MM.1S (cell line): ENCODE results near the gene HPGDS.
A peak's percentile ranks its signal among the peaks of the same experiment; 100 is the strongest.
"Not testable (repeated sequence)": the region's sequence is repeated elsewhere in the genome, so short reads cannot be mapped to it uniquely, and the experiment has no call there.

Experiments used
- DNase-seq: peaks from one replicate; pipeline ENCODE4 v3.0.0-alpha.2; 2015
- H2AFZ ChIP-seq: fragments of 300-600 bp; sonication (generic); 2 replicates; pipeline ENCODE4 v1.6.0; 2016; ENCODE audit warnings: antibody characterized with exemption, low read length
- H3F3A ChIP-seq: fragments of 300-600 bp; sonication (generic); 2 replicates; pipeline ENCODE4 v1.6.1; 2016; ENCODE audit warnings: mild to moderate bottlenecking, antibody characterized with exemption, low read length, moderate library complexity, mixed read lengths; ENCODE audit not compliant: insufficient read depth
- H3K27ac ChIP-seq: fragments of 300-600 bp; sonication (generic); 2 replicates; pipeline ENCODE4 v1.5.1; 2016; ENCODE audit warnings: mild to moderate bottlenecking, low read length
- H3K27me3 ChIP-seq: fragments of 300-600 bp; sonication (generic); replicated peaks from 2 replicates; pipeline ENCODE4 v1.6.0; 2016; ENCODE audit warnings: low read length; ENCODE audit not compliant: insufficient read depth
- H3K36me3 ChIP-seq: fragments of 300-600 bp; sonication (generic); replicated peaks from 2 replicates; pipeline ENCODE4 v1.6.1; 2016; ENCODE audit warnings: mild to moderate bottlenecking, low read length, mixed read lengths; ENCODE audit not compliant: insufficient read depth
- H3K4me1 ChIP-seq: fragments of 300-600 bp; sonication (generic); 2 replicates; pipeline ENCODE4 v1.6.1; 2016; ENCODE audit warnings: low read length, mixed read lengths
- H3K4me2 ChIP-seq: fragments of 300-600 bp; sonication (generic); 2 replicates; pipeline ENCODE4 v1.6.0; 2016; ENCODE audit warnings: low read depth, low read length
- H3K4me3 ChIP-seq: fragments of 300-600 bp; sonication (generic); 2 replicates; pipeline ENCODE4 v1.5.1; 2016; ENCODE audit warnings: low read length, mixed read lengths
- H3K79me2 ChIP-seq: fragments of 300-600 bp; sonication (generic); 2 replicates; pipeline ENCODE4 v1.6.1; 2016; ENCODE audit warnings: mixed run types, low read length, mixed read lengths
- H3K9ac ChIP-seq: fragments of 300-600 bp; sonication (generic); 2 replicates; pipeline ENCODE4 v1.6.1; 2016; ENCODE audit warnings: low read length, mixed read lengths
- H3K9me2 ChIP-seq: fragments of 300-600 bp; sonication (generic); replicated peaks from 2 replicates; pipeline ENCODE4 v1.6.1; 2016; ENCODE audit warnings: mild to moderate bottlenecking, low read length, mixed read lengths; ENCODE audit not compliant: insufficient read depth
- H3K9me3 ChIP-seq: fragments of 300-600 bp; sonication (generic); replicated peaks from 2 replicates; pipeline ENCODE4 v1.6.1; 2016; ENCODE audit warnings: mild to moderate bottlenecking, low read length, mixed read lengths; ENCODE audit not compliant: insufficient read depth
- H4K20me1 ChIP-seq: fragments of 300-600 bp; sonication (generic); 2 replicates; pipeline ENCODE4 v1.6.1; 2016; ENCODE audit warnings: mild to moderate bottlenecking, low read length, moderate library complexity, mixed read lengths; ENCODE audit not compliant: insufficient read depth
- EZH2 ChIP-seq: fragments of 300-600 bp; sonication (generic); optimal IDR thresholded peaks from 2 replicates; pipeline ENCODE3; 2017; ENCODE audit warnings: low read depth, mild to moderate bottlenecking, antibody characterized with exemption, low read length, mixed read lengths
- EZH2phosphoT487 ChIP-seq: fragments of 300-600 bp; sonication (generic); IDR thresholded peaks from 2 replicates; pipeline ENCODE4 v1.6.1; 2018; ENCODE audit warnings: antibody characterized with exemption, low read length
- TF ChIP-seq, protein P1 (sequence below): fragments of 300-600 bp; sonication (generic); IDR thresholded peaks from 2 replicates; pipeline ENCODE4 v1.5.1; 2016; ENCODE audit warnings: antibody characterized with exemption, low read length, mixed read lengths

HPGDS gene

DNA sequence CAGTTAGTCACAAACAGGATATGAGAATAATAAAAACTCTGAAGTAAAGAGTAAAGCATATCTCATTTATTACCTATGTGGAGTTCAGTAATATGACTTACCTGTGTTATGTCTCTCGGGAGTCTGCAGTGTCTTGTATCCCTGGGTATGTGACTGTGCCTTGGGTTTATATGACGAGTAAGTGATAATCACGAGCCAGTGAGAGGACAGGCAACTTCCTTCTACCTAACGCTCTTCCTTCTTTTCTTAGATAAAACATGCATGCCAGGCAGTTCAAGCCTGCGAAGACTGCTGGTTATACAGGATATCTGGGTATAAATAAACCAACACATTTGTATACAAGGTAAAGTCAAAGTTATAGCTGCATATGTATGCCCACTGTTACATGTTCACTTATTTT is at the start of gene HPGDS:
Gene HPGDS, minus strand, starts transcription at position 143 of the 400 bp plus-strand sequence. CDS start 8,207 bp downstream, outside the sequence.
- H3K4me1 ChIP-seq = no peaks in the 10 kb centered on the region
- TF ChIP-seq EZH2phosphoT487 (no peak), EZH2 (no peak)
- TF ChIP-seq, protein P1, sequence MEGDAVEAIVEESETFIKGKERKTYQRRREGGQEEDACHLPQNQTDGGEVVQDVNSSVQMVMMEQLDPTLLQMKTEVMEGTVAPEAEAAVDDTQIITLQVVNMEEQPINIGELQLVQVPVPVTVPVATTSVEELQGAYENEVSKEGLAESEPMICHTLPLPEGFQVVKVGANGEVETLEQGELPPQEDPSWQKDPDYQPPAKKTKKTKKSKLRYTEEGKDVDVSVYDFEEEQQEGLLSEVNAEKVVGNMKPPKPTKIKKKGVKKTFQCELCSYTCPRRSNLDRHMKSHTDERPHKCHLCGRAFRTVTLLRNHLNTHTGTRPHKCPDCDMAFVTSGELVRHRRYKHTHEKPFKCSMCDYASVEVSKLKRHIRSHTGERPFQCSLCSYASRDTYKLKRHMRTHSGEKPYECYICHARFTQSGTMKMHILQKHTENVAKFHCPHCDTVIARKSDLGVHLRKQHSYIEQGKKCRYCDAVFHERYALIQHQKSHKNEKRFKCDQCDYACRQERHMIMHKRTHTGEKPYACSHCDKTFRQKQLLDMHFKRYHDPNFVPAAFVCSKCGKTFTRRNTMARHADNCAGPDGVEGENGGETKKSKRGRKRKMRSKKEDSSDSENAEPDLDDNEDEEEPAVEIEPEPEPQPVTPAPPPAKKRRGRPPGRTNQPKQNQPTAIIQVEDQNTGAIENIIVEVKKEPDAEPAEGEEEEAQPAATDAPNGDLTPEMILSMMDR = no peak
- H3K9me3 ChIP-seq = no peaks in the 10 kb centered on the region
- no peaks in the 10 kb centered on the region for H3K36me3 ChIP-seq
- H3K27ac ChIP-seq = no peak within 1 kb of the TSS
- no peaks in the 10 kb centered on the region for H3K9me2 ChIP-seq
- H3K4me3 ChIP-seq = no peak within 1 kb of the TSS
- H4K20me1 ChIP-seq = no peaks in the 10 kb centered on the region
- no peak within 1 kb of the TSS for H2AFZ ChIP-seq
- H3F3A ChIP-seq = no peaks in the 10 kb centered on the region
- no peak for DNase-seq
- no peaks in the 10 kb centered on the region for H3K27me3 ChIP-seq
- no peak within 1 kb of the TSS for H3K4me2 ChIP-seq
- H3K79me2 ChIP-seq = no peaks in the 10 kb centered on the region
- H3K9ac ChIP-seq = no peak within 1 kb of the TSS

DNA sequence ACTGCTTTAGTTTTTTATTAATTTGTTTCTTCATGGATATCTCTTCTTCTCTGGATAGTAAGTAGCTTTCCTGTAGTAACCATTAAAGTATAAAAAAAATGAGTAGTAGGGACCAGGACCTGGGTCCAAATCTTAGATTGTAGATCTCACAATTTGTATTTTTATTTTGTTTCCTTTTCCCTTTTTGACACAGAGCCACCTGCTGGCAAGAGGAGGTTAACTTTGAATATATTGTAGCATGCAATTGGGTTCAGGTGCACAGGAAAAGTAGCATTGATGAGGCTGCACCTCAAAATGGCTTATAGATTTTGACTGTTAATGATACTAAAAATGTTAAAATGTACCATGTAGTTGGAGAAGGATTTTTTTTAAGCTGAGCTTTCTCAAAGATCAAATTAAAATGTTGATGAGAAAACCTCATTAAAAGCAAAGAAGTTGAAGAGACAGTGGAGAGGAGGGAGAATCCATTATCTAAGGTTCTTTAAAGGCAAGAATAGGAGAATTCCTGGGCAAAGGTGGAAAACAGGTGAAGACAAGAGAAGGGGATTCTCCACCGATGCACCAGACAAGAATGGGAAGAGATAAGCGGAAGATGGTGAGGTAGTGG is 48.3 kb upstream of the HPGDS start:
- Histone ChIP-seq H3K79me2 (no peaks in the 10 kb centered on the region), H2AFZ (no peak overlapping the region), H3K4me1 (no peaks in the 10 kb centered on the region), H3K9me3 (no peaks in the 10 kb centered on the region), H3K4me3 (no peak overlapping the region), H3K27me3 (no peaks in the 10 kb centered on the region), H3K36me3 (no peaks in the 10 kb centered on the region), H3K27ac (no peak overlapping the region), H3K4me2 (no peak overlapping the region), H3K9me2 (no peaks in the 10 kb centered on the region), H3F3A (no peaks in the 10 kb centered on the region), H3K9ac (no peak overlapping the region), H4K20me1 (no peaks in the 10 kb centered on the region)
- TF ChIP-seq, protein P1 = peak; percentile 51
- no peak for TF ChIP-seq EZH2phosphoT487
- DNase-seq = no peak

DNA sequence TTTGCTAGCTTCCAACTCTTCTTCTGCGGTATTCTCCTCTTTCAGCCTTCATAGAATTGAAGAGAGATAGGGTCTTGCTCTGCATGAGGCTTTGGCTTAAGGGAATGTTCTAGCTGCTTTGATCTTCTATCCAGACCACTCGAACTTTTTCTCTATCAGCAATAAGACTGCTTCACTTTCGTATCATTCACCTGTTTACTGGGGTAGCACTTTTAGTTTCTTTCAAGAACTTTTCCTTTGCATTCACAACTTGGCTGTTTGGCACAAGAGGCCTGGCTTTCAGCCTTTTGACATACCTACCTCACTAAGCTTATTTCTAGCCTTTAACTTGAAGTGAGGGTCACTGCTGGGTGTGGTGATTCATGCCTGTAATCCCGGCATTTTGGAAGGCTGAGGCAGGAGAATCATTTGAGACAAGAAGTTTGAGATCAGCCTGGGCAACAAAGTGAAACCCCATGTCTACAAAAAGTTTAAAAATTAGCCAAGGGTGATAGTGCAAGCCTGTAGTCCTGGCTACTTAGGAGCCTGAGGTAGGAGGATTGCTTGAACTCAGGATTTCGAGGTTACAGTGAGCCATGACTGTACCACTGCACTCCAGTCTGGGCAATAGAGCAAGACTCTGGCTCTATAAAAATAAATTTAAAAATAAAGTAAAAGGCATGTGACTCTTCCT is 47.1 kb upstream of the HPGDS start:
- no peaks in the 10 kb centered on the region for H3F3A ChIP-seq
- no peaks in the 10 kb centered on the region for H4K20me1 ChIP-seq
- DNase-seq = no peak
- H2AFZ ChIP-seq = no peak overlapping the region
- H3K9ac ChIP-seq = no peak overlapping the region
- H3K4me2 ChIP-seq = no peak overlapping the region
- H3K27me3 ChIP-seq = no peaks in the 10 kb centered on the region
- no peaks in the 10 kb centered on the region for H3K36me3 ChIP-seq
- H3K27ac ChIP-seq = no peak overlapping the region
- H3K4me3 ChIP-seq = no peak overlapping the region
- H3K9me3 ChIP-seq = no peaks in the 10 kb centered on the region
- no peaks in the 10 kb centered on the region for H3K9me2 ChIP-seq
- TF ChIP-seq EZH2 (no peak), EZH2phosphoT487 (no peak)
- TF ChIP-seq, protein P1 = no peak
- H3K79me2 ChIP-seq = no peaks in the 10 kb centered on the region
- no peaks in the 10 kb centered on the region for H3K4me1 ChIP-seq

DNA sequence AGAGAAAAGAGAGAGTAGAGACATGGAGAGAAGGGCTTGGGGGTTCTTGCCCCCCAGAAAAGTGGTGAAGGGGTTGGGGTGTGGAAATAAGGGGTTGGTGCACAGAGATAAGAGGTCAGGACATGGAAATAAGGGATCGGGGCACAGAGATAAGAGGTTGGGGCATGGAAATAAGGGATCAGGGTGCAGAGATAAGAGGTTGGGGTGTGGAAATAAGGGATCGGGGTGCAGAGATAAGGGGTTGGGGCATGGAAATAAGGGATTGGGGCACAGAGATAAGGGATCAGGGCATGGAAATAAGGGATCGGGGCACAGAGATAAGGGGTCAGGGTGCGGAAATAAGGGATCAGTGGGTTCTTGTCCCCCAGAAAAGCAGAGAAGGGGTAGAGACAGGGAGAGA is 45.3 kb upstream of the HPGDS start:
- H3K9me2 ChIP-seq, H3K27ac ChIP-seq, H3F3A ChIP-seq, H2AFZ ChIP-seq, H3K36me3 ChIP-seq, H3K79me2 ChIP-seq, H3K9ac ChIP-seq, H4K20me1 ChIP-seq, DNase-seq, H3K4me1 ChIP-seq, H3K4me3 ChIP-seq, H3K27me3 ChIP-seq, H3K4me2 ChIP-seq, H3K9me3 ChIP-seq: not testable (repeated sequence)

DNA sequence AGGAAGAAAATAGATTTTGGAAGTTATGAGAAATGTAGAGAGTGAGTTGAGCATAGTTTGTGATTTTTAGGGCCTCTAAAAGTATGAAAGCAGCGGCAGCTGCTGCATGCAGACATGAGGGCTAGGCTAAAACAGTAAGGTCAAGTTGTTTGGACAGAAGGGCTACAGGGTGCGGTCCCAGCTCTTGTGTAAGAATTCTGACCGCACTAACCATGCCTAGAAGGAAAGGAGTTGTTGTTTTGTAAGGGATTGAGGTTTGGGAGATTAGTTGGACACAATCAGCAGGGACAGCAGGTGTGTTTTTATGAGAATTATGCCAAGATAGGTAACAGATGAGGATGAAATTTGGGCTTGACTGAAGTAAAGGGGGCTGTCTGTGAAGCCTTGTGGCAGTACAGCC is 42.8 kb upstream of the HPGDS start:
- H3K79me2 ChIP-seq, H3K27ac ChIP-seq, H3K4me3 ChIP-seq, H4K20me1 ChIP-seq, H3K4me2 ChIP-seq, H3K36me3 ChIP-seq, H2AFZ ChIP-seq, H3K27me3 ChIP-seq, H3F3A ChIP-seq, H3K9ac ChIP-seq, H3K9me2 ChIP-seq, H3K9me3 ChIP-seq, DNase-seq, H3K4me1 ChIP-seq: not testable (repeated sequence)
